Measurements from ENCODE around the gene GMCL2. TPM values are rescaled to one million over a fixed set of nuclear protein-coding genes. Genes with fewer than 3 reads are reported as not detected.
A peak's percentile ranks its signal among the peaks of the same experiment; 100 is the strongest.

GMCL2 gene
- total and polyA plus RNA-seq, 9 of the 15 experiments (the other 6 are each of a cell fraction or from before 2014, with no cell fraction given) = 0.04 TPM; not detected in 8

GRCh38 chr5:178204182-178204934, 17.2 kb upstream of the GMCL2 start, which contains the start of gene HNRNPAB (continued):
- TF ChIP-seq SNRNP70 (optimal IDR thresholded peaks at IDR 0.05; ENCODE audit: low read depth, low read length) = no peak
- TF ChIP-seq RBM22 (IDR thresholded peaks at IDR 0.05; ENCODE audit: low read depth, low read length, poor library complexity, severe bottlenecking) = peak; percentile 97
- no peak for TF ChIP-seq DPF2 (IDR thresholded peaks at IDR 0.05)
- TF ChIP-seq NBN (IDR thresholded peaks at IDR 0.05; ENCODE audit: low read depth) = no peak
- TF ChIP-seq E2F3 (CRISPR knock-in tag; IDR thresholded peaks at IDR 0.05) = peak; percentile 64; the same call in 1 of the 2 replicates
- no peak for TF ChIP-seq ZNF121 (CRISPR knock-in tag; conservative IDR thresholded peaks at IDR 0.05)
- no peak for TF ChIP-seq FOXJ2 (tag; IDR thresholded peaks at IDR 0.05)
- no peak for TF ChIP-seq KDM4B (IDR thresholded peaks at IDR 0.05; ENCODE audit: borderline replicate concordance in 2 of 2, low read depth in 1 of 2)
- no peak for TF ChIP-seq NCOA6 (IDR thresholded peaks at IDR 0.05)
- peak; percentile 83 for TF ChIP-seq E2F8 (IDR thresholded peaks at IDR 0.05; ENCODE audit: low read depth, partially characterized antibody)
- no peak for TF ChIP-seq FOXO4 (CRISPR knock-in tag; IDR thresholded peaks at IDR 0.05)
- TF ChIP-seq TEAD2 (tag; IDR thresholded peaks at IDR 0.05) = no peak
- no peak for TF ChIP-seq MCM5 (IDR thresholded peaks at IDR 0.05; ENCODE audit: low read depth)
- TF ChIP-seq ETV6 (IDR thresholded peaks at IDR 0.05; ENCODE audit: borderline replicate concordance in 1 of 2, low read depth in 2 of 2, low read length in 1 of 2) = no peak
- TF ChIP-seq ETV6 (CRISPR knock-in tag; IDR thresholded peaks at IDR 0.05; ENCODE audit: borderline replicate concordance) = 0 out of 2 replicates have a peak, but pooled peaks have one; percentile 56
- TF ChIP-seq ARID1B (IDR thresholded peaks at IDR 0.05) = 0 out of 2 replicates have a peak, but pooled peaks have one; percentile 5
- no peak for TF ChIP-seq ELK1 (CRISPR knock-in tag; IDR thresholded peaks at IDR 0.05)
- no peak for TF ChIP-seq ZNF431 (CRISPR knock-in tag; IDR thresholded peaks at IDR 0.05)
- no peak for TF ChIP-seq ZNF449 (CRISPR knock-in tag; IDR thresholded peaks at IDR 0.05)
- no peak for TF ChIP-seq TCF7L2 (IDR thresholded peaks at IDR 0.05; ENCODE audit: low read depth, low read length)
- TF ChIP-seq EHMT2 (IDR thresholded peaks at IDR 0.05) = no peak

All from K562 (cell line).